Stimulated activated naive B cell treated with anti-CD40 and anti-IgM and Interleukin-4, amounts not matched to agents 10 μg/mL and 1 μg/mL and 100 μg/mL, for 72 hours (primary cell): ENCODE results near the gene REM2.
"Not testable (repeated sequence)": the region's sequence is repeated elsewhere in the genome, so short reads cannot be mapped to it uniquely, and the experiment has no call there.

Experiments used
- ATAC-seq, 2 donors: fragments of 150-1000 bp; cut with Tn5 transposase; replicated peaks; 2 replicates each; pipeline ENCODE4 v1.10.0; 2021; ENCODE audit warnings: moderate library complexity in 1 of 2
- DNase-seq: peaks from one replicate; pipeline ENCODE4 v3.0.0; 2021
- H3K27ac Mint-ChIP-seq: one replicate; pipeline ENCODE4 v1.8.0; 2022; ENCODE audit warnings: mild to moderate bottlenecking, mixed read lengths
- H3K27me3 Mint-ChIP-seq, 2 donors: one replicate each; pipeline ENCODE4 v1.8.0; 2022; ENCODE audit warnings: mixed read lengths in 2 of 2
- H3K36me3 Mint-ChIP-seq, 2 donors: one replicate each; pipeline ENCODE4 v1.8.0; 2022; ENCODE audit warnings: mixed read lengths in 2 of 2, mild to moderate bottlenecking in 1 of 2
- H3K4me1 Mint-ChIP-seq, 2 donors: one replicate each; pipeline ENCODE4 v1.8.0; 2022; ENCODE audit warnings: mixed read lengths in 2 of 2, mild to moderate bottlenecking in 1 of 2
- H3K4me3 Mint-ChIP-seq, 2 donors: one replicate each; pipeline ENCODE4 v1.8.0; 2022; ENCODE audit warnings: mild to moderate bottlenecking in 2 of 2, mixed read lengths in 2 of 2, moderate library complexity in 1 of 2
- H3K9me3 Mint-ChIP-seq, 2 donors: one replicate each; pipeline ENCODE4 v1.8.0; 2022; ENCODE audit warnings: mixed read lengths in 2 of 2, mild to moderate bottlenecking in 1 of 2

Gene REM2

DNA sequence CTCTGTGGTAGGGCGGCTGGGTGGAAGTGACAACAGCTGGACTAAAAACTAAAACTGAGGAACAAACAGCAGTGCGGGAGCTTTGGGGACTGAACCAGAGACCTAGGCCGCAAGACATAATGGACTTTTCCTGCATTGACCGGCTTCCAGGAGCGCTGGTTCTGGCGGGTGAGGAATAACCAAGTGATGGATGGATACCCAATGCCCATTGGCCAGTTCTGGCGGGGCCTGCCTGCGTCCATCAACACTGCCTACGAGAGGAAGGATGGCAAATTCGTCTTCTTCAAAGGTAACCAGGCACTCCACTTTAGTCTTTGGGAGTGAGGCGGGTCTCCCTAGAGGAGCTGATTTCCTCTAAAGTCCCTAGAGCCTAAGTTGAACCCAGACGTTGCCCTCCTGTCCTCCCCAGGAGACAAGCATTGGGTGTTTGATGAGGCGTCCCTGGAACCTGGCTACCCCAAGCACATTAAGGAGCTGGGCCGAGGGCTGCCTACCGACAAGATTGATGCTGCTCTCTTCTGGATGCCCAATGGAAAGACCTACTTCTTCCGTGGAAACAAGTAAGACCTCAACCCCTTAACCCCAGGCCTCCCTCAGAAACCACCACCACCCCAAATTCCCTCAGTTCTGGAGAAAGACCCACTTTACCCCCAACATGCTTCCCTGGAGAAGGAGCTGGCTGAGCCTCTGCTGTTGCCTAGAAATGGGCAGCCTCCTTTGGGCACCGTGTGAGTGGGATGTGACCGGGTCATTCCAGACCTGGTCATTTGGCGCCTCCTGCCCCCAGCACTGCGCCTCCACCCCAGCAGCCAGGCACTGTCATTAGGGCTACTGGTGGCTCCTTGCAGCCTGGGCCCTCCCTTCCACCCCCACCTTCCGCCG is 38.6 kb upstream of the REM2 start:
- ATAC-seq (no peak), DNase-seq (no peak)
- Mint-ChIP-seq H3K27ac (no peak overlapping the region), H3K9me3 (no peaks in the 10 kb centered on the region), H3K4me1 (peaks cover 12 to 23% of the 10 kb centered on the region in 2 donors), H3K27me3 (peaks cover 12 to 33% of the 10 kb centered on the region in 2 donors), H3K4me3 (no peak overlapping the region), H3K36me3 (peaks cover 0 to 3% of the 10 kb centered on the region in 2 donors)

DNA sequence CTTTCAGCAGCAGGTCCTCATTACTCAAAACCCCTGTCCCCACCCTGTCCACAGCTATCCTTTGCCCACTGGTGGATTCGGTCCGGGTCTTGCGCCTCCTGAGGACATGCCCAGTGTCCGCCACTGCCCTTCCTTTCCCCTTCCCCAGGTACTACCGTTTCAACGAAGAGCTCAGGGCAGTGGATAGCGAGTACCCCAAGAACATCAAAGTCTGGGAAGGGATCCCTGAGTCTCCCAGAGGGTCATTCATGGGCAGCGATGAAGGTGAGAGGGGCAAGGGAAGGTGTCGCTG is 38.0 kb upstream of the REM2 start:
- Mint-ChIP-seq H3K27ac (no peak overlapping the region), H3K27me3 (peaks cover 12 to 33% of the 10 kb centered on the region in 2 donors), H3K4me1 (peaks cover 12 to 23% of the 10 kb centered on the region in 2 donors), H3K36me3 (peaks cover 0 to 3% of the 10 kb centered on the region in 2 donors), H3K4me3 (no peak overlapping the region), H3K9me3 (no peaks in the 10 kb centered on the region)
- ATAC-seq (no peak), DNase-seq (no peak)

DNA sequence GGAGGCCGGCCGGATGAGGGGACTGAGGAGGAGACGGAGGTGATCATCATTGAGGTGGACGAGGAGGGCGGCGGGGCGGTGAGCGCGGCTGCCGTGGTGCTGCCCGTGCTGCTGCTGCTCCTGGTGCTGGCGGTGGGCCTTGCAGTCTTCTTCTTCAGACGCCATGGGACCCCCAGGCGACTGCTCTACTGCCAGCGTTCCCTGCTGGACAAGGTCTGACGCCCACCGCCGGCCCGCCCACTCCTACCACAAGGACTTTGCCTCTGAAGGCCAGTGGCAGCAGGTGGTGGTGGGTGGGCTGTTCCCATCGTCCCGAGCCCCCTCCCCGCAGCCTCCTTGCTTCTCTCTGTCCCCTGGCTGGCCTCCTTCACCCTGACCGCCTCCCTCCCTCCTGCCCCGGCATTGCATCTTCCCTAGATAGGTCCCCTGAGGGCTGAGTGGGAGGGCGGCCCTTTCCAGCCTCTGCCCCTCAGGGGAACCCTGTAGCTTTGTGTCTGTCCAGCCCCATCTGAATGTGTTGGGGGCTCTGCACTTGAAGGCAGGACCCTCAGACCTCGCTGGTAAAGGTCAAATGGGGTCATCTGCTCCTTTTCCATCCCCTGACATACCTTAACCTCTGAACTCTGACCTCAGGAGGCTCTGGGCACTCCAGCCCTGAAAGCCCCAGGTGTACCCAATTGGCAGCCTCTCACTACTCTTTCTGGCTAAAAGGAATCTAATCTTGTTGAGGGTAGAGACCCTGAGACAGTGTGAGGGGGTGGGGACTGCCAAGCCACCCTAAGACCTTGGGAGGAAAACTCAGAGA is 37.0 kb upstream of the REM2 start:
- peak overlapping the region; percentile 37 for H3K27ac Mint-ChIP-seq
- ATAC-seq (no peak), DNase-seq (no peak)
- H3K27me3 Mint-ChIP-seq = peaks cover 12 to 33% of the 10 kb centered on the region in 2 donors
- H3K9me3 Mint-ChIP-seq = no peaks in the 10 kb centered on the region
- peaks cover 12 to 23% of the 10 kb centered on the region in 2 donors for H3K4me1 Mint-ChIP-seq
- peaks cover 0 to 3% of the 10 kb centered on the region in 2 donors for H3K36me3 Mint-ChIP-seq
- no peak overlapping the region for H3K4me3 Mint-ChIP-seq

- H3K9me3 Mint-ChIP-seq = no peaks in the 10 kb centered on the region
- H3K27ac Mint-ChIP-seq = peak overlapping the region; percentile 37
- DNase-seq (no peak), ATAC-seq (no peak)
- H3K36me3 Mint-ChIP-seq = peaks cover 0 to 3% of the 10 kb centered on the region in 2 donors
- H3K4me1 Mint-ChIP-seq = peaks cover 12 to 23% of the 10 kb centered on the region in 2 donors
- peaks cover 12 to 33% of the 10 kb centered on the region in 2 donors for H3K27me3 Mint-ChIP-seq
- H3K4me3 Mint-ChIP-seq = no peak overlapping the region
Measured at GRCh38 chr14:22846811-22847307, 36.2 kb upstream of the REM2 start.

DNA sequence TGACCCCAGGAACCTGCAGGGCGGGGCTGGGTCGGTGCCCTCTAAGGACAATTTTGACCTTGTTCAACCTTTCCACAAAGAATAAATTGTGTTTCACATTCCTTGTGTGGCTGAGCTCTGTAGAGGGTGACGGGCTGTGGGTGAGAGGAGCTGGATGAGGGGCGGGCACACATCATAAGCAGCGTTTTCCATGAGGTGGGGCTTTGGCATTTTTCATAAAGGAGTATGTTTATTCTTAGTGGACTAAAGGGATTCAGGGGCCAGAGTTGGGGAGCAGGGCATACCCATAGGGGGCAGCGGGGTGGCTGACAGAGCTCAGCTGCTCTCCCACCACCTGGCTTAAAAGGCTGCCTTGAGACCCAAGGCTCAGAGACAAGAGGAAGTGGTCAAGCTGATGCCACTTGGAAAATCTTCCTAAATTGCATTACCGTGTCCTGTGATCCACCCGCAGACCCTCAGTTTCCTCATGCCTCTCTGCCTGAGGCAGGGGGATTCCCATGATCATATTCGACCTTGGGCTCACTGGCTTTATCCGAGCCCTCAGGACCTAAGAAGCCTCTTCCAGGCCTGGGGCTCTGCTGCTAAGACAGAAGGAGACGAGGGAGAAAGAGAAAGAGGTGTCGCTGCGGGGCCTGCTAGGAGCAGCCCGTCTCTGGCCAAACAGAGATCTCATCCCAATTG is 35.2 kb upstream of the REM2 start:
- Mint-ChIP-seq H3K9me3 (no peaks in the 10 kb centered on the region), H3K4me3 (no peak overlapping the region), H3K27ac (no peak overlapping the region), H3K4me1 (peaks cover 14 to 26% of the 10 kb centered on the region in 2 donors), H3K36me3 (peaks cover 0 to 3% of the 10 kb centered on the region in 2 donors), H3K27me3 (peaks cover 12 to 33% of the 10 kb centered on the region in 2 donors)
- DNase-seq (no peak), ATAC-seq (no peak)

DNA sequence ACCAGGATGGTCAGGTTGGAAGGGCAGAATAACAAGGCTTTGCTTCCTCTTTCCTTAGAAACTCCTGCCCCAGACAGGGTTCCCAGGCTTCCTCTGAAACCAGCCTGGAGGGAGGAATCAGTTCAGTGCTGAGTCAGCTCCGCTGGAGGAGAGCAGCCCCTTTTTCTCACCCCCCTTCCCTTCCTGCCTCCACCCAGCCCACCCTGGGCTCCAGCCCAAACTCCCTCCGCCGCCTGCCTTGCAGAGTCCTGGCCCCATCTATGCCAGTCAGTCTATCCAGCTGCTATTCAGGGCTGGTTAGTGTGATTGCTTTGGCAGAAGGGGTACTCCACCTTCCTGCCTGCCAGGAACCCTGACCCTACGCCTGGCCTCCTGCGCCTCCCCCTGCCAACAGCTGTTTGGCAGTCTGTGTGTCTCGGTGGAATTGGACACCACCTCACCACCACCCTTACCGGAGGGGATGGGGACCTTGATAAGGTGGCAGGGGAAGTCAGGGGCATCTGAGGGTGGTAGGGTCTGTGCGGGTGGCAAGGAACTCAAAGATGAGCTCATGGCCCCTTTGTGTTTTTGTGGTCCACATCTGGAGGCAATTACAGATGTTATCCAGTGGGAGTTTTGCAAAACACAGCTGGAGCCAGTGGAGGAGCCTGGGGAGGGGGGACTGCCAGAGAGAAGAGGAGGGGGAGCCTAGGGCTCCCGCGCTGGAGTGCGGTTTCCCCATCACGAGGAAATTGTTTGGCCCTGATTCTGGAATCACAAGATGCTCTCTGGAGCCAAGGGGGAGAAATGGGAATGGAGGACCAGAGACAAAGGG is 34.5 kb upstream of the REM2 start:
- Mint-ChIP-seq H3K27me3 (peaks cover 9 to 33% of the 10 kb centered on the region in 2 donors), H3K27ac (no peak overlapping the region), H3K9me3 (no peaks in the 10 kb centered on the region), H3K36me3 (peaks cover 0 to 3% of the 10 kb centered on the region in 2 donors), H3K4me1 (peaks cover 18 to 32% of the 10 kb centered on the region in 2 donors), H3K4me3 (peak overlapping the region in 1 of 2 donors; percentile 19)
- no peak for DNase-seq
- no peak for ATAC-seq

DNA sequence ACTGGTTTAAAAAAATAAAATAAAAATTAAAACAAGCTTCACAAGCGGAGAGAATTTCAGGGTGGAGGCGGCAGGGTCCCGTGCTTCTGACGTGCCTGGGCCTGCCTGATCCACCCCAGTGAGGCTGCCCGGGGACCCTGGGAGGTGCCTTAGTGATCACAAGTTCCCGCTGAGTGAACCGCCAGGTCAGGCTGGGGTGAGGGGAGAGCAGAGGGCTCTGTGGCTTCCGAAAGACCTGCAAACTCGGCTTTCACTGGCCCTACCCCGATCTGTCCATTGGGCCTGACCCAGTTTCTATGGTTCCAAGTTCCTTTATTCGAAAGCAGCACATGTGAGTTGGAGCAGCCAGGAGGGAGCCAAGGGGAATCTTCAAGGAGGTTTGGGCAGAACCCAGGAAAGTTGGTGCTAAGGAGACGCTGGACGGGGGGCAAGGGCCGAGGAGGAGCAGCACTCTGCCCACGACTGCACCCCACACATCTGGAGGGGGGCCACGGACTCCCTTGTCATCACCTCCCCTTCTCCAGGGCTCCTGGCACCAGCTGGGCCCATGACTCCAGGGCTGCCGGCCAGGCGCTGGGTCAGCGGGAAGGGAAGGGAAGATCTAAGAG is 33.7 kb upstream of the REM2 start:
- Mint-ChIP-seq H3K27ac (no peak overlapping the region), H3K27me3 (peaks cover 8 to 33% of the 10 kb centered on the region in 2 donors), H3K36me3 (peaks cover 0 to 3% of the 10 kb centered on the region in 2 donors), H3K4me1 (peaks cover 18 to 32% of the 10 kb centered on the region in 2 donors), H3K4me3 (no peak overlapping the region), H3K9me3 (no peaks in the 10 kb centered on the region)
- ATAC-seq = no peak
- no peak for DNase-seq

DNA sequence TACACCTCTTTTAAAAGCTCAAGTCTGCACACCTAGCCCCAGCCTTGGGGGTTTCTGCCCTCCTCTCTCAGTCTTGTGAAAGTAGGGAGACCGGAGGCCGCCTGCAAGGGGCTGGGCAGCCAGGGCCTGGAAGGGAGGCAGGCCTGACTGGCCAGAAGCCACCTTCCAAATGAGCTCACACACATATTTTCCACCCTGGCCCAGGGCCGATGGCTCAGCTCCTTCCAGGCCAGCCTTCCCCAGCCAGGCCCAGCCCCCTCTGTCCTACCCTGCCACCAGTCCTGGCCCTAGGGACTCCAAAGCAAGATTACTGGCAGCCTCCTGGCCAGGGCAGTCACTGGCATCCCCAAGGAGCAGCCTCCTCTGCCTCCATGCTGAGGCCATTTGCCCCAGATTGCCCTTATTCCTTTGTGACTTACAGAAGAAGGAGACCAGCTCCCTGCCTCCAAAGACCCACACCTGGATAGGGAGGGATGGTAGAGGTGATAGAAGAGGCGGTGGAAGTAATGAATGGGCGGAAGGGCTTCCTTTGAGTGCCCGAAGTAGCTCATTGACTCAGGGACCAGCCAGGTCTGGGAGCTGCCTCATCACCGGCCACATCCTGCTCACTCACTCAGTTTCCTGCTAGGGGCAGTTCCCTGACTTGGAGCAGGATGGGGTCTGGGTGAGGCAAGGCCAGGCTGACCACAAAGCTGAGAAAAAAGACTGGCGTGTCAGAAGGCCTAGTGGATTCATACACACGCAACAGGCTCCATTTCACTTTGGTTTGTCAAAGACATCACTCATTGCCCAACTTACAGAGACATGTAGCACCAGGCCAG is 31.9 kb upstream of the REM2 start:
- Mint-ChIP-seq H3K36me3 (peaks cover 1 to 3% of the 10 kb centered on the region in 2 donors), H3K4me3 (no peak overlapping the region), H3K9me3 (no peaks in the 10 kb centered on the region), H3K4me1 (peaks cover 18 to 30% of the 10 kb centered on the region in 2 donors), H3K27me3 (peaks cover 6 to 27% of the 10 kb centered on the region in 2 donors), H3K27ac (no peak overlapping the region)
- no peak for DNase-seq
- no peak for ATAC-seq

DNA sequence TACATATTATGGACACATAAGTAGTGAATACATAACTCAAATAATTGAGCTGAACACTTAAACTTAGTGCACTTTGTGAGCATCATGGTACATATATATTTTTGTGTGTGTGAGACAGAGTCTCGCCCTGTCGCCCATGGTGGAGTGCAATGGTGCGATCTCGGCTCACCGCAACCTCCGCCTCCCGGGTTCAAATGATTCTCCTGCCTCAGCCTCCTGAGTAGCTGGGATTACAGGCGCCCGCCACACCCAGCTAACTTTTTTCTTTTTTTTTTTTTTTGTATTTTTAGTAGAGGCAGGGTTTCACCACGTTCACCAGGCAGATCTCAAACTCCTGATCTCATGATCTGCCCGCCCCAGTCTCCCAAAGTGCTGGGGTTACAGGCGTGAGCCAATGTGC is 30.8 kb upstream of the REM2 start:
- H3K4me1 Mint-ChIP-seq = peaks cover 17 to 24% of the 10 kb centered on the region in 2 donors
- ATAC-seq, H3K27ac Mint-ChIP-seq: not testable (repeated sequence)

GRCh38 chr14:22852599-22852939 is 30.5 kb upstream of the REM2 start:
- no peak for DNase-seq
- H3K36me3 Mint-ChIP-seq = peaks cover 2 to 3% of the 10 kb centered on the region in 2 donors
- no peaks in the 10 kb centered on the region for H3K9me3 Mint-ChIP-seq
- peaks cover 16 to 23% of the 10 kb centered on the region in 2 donors for H3K4me1 Mint-ChIP-seq
- H3K27ac Mint-ChIP-seq = peak overlapping the region; percentile 92
- ATAC-seq = no peak
- no peak overlapping the region for H3K4me3 Mint-ChIP-seq
- H3K27me3 Mint-ChIP-seq = peaks cover 4 to 18% of the 10 kb centered on the region in 2 donors

More for the DNA sequence above, 30.8 kb upstream of the REM2 start:
- not testable (repeated sequence) for H3K36me3 Mint-ChIP-seq, H3K9me3 Mint-ChIP-seq, H3K4me3 Mint-ChIP-seq, DNase-seq
- peaks cover 4 to 19% of the 10 kb centered on the region in 2 donors for H3K27me3 Mint-ChIP-seq

DNA sequence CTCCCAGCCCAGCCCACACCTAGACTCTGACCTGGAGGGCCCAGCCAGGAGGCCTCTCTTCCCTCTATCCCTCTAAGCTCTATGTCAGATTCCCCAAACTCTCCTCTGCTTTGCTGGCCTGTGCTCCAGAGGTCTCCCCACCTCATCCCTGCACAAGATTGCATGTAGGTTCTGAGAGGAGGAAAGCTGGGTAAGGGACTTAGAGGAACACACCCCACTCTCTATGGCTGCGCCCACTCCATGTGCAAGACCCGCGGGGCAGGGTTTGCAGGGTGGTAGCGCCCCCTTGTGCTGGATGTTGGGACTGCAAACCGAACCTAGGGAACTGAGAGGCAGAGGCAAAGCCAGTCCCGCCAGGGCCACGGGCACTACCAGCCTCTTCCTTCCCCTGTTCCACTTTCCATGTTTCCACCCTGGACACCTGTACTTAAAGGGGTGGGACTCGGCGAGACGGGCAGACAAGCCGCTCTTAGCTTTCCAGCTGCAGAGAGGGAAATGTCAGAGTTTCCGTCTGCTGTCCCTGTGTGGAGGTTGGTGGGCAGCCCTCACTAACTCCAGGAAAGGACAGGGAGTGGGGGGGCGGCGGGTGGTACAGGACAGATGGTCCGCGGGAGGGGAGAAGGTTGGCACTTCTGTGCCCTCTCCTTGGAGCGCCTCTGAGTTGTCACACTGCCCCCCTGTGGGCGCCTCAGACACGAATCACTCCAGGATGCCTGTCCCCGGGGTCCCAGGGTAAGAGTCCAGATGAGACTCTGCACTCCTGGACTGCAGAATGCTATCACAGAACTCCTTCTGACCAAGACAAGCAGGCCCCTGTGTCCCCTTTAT is 29.9 kb upstream of the REM2 start:
- ATAC-seq = peak; percentile 95
- H3K4me1 Mint-ChIP-seq = peaks cover 12 to 17% of the 10 kb centered on the region in 2 donors

DNA sequence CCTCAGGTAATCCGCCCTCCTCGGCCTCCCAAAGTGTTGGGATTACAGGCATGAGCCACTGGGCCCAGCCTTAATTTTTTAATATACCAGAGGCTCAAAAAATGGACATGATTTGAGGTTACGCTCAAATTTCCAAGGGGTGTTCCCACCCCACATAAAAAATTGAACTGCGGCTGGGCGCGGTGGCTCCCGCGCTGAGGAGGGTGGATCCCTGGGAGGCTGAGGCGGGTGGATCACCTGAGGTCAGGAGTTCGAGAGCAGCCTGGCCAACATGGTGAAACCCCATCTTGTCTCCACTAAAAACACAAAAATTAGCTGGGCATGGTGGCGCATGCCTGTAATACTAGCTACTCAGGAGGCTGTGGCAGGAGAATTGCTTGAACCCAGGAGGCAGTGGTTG is 28.7 kb upstream of the REM2 start:
- ATAC-seq, H3K36me3 Mint-ChIP-seq, H3K27ac Mint-ChIP-seq, H3K9me3 Mint-ChIP-seq, H3K27me3 Mint-ChIP-seq, DNase-seq, H3K4me3 Mint-ChIP-seq: not testable (repeated sequence)
- peaks cover 6 to 15% of the 10 kb centered on the region in 2 donors for H3K4me1 Mint-ChIP-seq

More for the DNA sequence above, 29.9 kb upstream of the REM2 start:
- Mint-ChIP-seq H3K4me3 (peak overlapping the region; percentile 84 to 88), H3K9me3 (no peaks in the 10 kb centered on the region), H3K36me3 (peaks cover 2 to 3% of the 10 kb centered on the region in 2 donors), H3K27ac (peak overlapping the region; percentile 92), H3K27me3 (peaks cover 4 to 12% of the 10 kb centered on the region in 2 donors)
- peak; percentile 87 for DNase-seq
